Neural progenitor cell (in vitro differentiated cells): ENCODE data around the gene UCHL1. TPM values are rescaled to one million over a fixed set of nuclear protein-coding genes. Genes with fewer than 3 reads are reported as not detected.

Experiments
- DNase-seq: peaks from one replicate; pipeline ENCODE4 v3.0.0-alpha.2; 2016; ENCODE audit warnings: low spot score
- H2AFZ ChIP-seq: fragments of 200-600 bp; sonication (generic); replicated peaks from 2 replicates; pipeline ENCODE4 v1.6.1; 2016; ENCODE audit warnings: antibody characterized with exemption
- H3F3A ChIP-seq: fragments of 200-600 bp; sonication (generic); 2 replicates; pipeline ENCODE4 v1.6.1; 2016; ENCODE audit warnings: antibody characterized with exemption, low read depth
- H3K27ac ChIP-seq: fragments of 200-600 bp; sonication (generic); 2 replicates; pipeline ENCODE4 v1.5.1; 2016; ENCODE audit warnings: mild to moderate bottlenecking
- H3K27me3 ChIP-seq: fragments of 200-600 bp; sonication (generic); 2 replicates; pipeline ENCODE4 v1.6.1; 2016; ENCODE audit warnings: mild to moderate bottlenecking, moderate library complexity
- H3K36me3 ChIP-seq: fragments of 200-600 bp; sonication (generic); 2 replicates; pipeline ENCODE4 v1.5.1; 2016
- H3K4me1 ChIP-seq: fragments of 200-600 bp; sonication (generic); 2 replicates; pipeline ENCODE4 v1.6.1; 2016; ENCODE audit warnings: mixed run types
- H3K4me2 ChIP-seq: fragments of 200-600 bp; sonication (generic); 2 replicates; pipeline ENCODE4 v1.6.1; 2016
- H3K4me3 ChIP-seq: fragments of 200-600 bp; sonication (generic); 2 replicates; pipeline ENCODE4 v1.5.1; 2016
- H3K79me2 ChIP-seq: fragments of 200-600 bp; sonication (generic); 2 replicates; pipeline ENCODE4 v1.6.1; 2016; ENCODE audit warnings: low read depth
- H3K9ac ChIP-seq: fragments of 200-600 bp; sonication (generic); 2 replicates; pipeline ENCODE4 v1.6.1; 2016
- H3K9me3 ChIP-seq: fragments of 200-600 bp; sonication (generic); 2 replicates; pipeline ENCODE4 v1.5.1; 2016; ENCODE audit warnings: low read depth
- H4K20me1 ChIP-seq: fragments of 200-600 bp; sonication (generic); 2 replicates; pipeline ENCODE4 v1.6.1; 2016; ENCODE audit warnings: low read depth
- H3K27ac Mint-ChIP-seq: 3 replicates; pipeline ENCODE4 v1.8.0; 2021; ENCODE audit warnings: mixed read lengths
- H3K27me3 Mint-ChIP-seq: 2 replicates; pipeline ENCODE4 v1.8.0; 2022; ENCODE audit warnings: low read depth, mild to moderate bottlenecking, inconsistent platforms, moderate library complexity, mixed read lengths; ENCODE audit not compliant: insufficient read depth
- H3K36me3 Mint-ChIP-seq: 3 replicates; pipeline ENCODE4 v1.8.0; 2021; ENCODE audit warnings: mixed read lengths
- H3K4me1 Mint-ChIP-seq: 3 replicates; pipeline ENCODE4 v1.8.0; 2021; ENCODE audit warnings: mixed read lengths
- H3K4me3 Mint-ChIP-seq: 3 replicates; pipeline ENCODE4 v1.8.0; 2021; ENCODE audit warnings: mild to moderate bottlenecking, moderate library complexity, mixed read lengths
- H3K9me3 Mint-ChIP-seq: 3 replicates; pipeline ENCODE4 v1.8.0; 2020; ENCODE audit warnings: mixed read lengths
- EZH2 ChIP-seq: fragments of 200-600 bp; sonication (generic); IDR thresholded peaks from 2 replicates; pipeline ENCODE4 v1.6.1; 2017; ENCODE audit warnings: antibody characterized with exemption, mild to moderate bottlenecking, moderate library complexity
- EZH2phosphoT487 ChIP-seq: fragments of 200-600 bp; sonication (generic); IDR thresholded peaks from 2 replicates; pipeline ENCODE4 v1.6.1; 2017; ENCODE audit warnings: antibody characterized with exemption
- total RNA-seq: library from RNA; depleted of rRNA; stranded (reverse); fragments of >200 nt; gene quantifications from 2 replicates; pipeline ENCODE4 v1.2.3, GENCODE V29; 2015; ENCODE audit warnings: low replicate concordance
- TF ChIP-seq, protein P1 (sequence below): fragments of 200-600 bp; sonication (generic); IDR thresholded peaks from 2 replicates; pipeline ENCODE4 v1.5.1; 2017; ENCODE audit warnings: antibody characterized with exemption, mild to moderate bottlenecking

The UCHL1 gene
- total RNA-seq, 1 donor from 2014 or later, result 535 TPM

DNA sequence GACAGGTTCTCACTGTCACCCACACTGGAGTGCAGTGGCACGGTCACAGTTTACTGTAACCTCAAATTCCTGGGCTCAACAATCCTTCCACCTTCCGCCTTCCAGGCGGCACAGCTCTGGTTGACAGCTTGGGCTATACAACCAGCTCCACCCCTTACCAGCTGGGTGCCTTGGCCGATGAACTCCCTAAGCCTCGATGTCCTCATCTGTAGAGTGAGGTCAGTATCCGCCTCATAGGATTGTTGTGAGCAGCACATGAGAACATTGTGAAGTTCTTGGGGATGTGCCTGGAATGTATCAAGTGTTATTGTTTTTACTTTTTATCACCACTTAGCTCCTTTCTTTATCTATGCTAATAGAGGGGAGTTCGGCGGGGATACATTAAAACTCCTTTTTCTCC is 23.3 kb downstream of the UCHL1 start:
- Histone ChIP-seq H3K36me3 (no peaks in the 10 kb centered on the region), H3K27ac (no peak overlapping the region), H3K9ac (no peak overlapping the region), H3K79me2 (no peaks in the 10 kb centered on the region), H3K4me3 (no peak overlapping the region), H3K9me3 (no peaks in the 10 kb centered on the region), H3K4me1 (no peaks in the 10 kb centered on the region), H3K4me2 (no peak overlapping the region), H4K20me1 (no peaks in the 10 kb centered on the region), H3F3A (no peaks in the 10 kb centered on the region), H2AFZ (no peak overlapping the region), H3K27me3 (no peaks in the 10 kb centered on the region)
- Mint-ChIP-seq H3K36me3 (peaks cover 2% of the 10 kb centered on the region), H3K27ac (no peak overlapping the region), H3K4me3 (no peak overlapping the region), H3K27me3 (no peaks in the 10 kb centered on the region), H3K9me3 (peaks cover 6% of the 10 kb centered on the region), H3K4me1 (no peaks in the 10 kb centered on the region)
- no peak for DNase-seq
- TF ChIP-seq, protein P1, sequence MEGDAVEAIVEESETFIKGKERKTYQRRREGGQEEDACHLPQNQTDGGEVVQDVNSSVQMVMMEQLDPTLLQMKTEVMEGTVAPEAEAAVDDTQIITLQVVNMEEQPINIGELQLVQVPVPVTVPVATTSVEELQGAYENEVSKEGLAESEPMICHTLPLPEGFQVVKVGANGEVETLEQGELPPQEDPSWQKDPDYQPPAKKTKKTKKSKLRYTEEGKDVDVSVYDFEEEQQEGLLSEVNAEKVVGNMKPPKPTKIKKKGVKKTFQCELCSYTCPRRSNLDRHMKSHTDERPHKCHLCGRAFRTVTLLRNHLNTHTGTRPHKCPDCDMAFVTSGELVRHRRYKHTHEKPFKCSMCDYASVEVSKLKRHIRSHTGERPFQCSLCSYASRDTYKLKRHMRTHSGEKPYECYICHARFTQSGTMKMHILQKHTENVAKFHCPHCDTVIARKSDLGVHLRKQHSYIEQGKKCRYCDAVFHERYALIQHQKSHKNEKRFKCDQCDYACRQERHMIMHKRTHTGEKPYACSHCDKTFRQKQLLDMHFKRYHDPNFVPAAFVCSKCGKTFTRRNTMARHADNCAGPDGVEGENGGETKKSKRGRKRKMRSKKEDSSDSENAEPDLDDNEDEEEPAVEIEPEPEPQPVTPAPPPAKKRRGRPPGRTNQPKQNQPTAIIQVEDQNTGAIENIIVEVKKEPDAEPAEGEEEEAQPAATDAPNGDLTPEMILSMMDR, result no peak
- no peak for TF ChIP-seq EZH2phosphoT487
- no peak for TF ChIP-seq EZH2

DNA sequence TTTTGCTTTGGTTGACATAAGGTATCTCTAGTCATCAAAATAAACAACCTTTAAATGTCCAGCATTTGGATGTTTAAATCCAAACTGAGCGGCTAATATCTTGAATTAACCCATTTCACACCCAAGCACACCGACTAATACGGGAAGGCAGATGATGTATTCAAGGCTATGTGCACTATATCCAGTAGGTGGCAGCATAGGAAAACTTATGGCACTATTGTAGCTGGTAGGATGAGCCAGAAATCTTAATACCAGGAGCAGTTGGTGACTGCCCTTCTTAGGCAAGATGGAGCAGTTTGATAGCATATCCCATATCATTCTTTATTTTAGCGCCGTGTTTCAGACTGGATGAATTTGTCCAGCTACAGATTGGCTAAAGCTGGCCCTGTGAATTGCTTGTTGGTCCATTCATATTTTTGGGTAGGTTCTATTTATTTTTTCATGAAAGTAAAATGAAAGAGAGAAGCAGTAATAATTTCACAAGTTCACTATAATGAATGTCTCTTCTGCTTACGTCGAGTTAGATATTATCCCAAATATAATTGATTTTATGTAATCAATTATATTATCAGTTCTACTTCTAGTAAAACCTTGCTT is 24.4 kb downstream of the UCHL1 start:
- Histone ChIP-seq H3K4me1 (no peaks in the 10 kb centered on the region), H2AFZ (no peak overlapping the region), H4K20me1 (no peaks in the 10 kb centered on the region), H3K4me3 (no peak overlapping the region), H3K9me3 (no peaks in the 10 kb centered on the region), H3K27me3 (no peaks in the 10 kb centered on the region), H3K9ac (no peak overlapping the region), H3K4me2 (no peak overlapping the region), H3F3A (no peaks in the 10 kb centered on the region), H3K36me3 (no peaks in the 10 kb centered on the region), H3K79me2 (no peaks in the 10 kb centered on the region), H3K27ac (no peak overlapping the region)
- TF ChIP-seq EZH2, result no peak
- TF ChIP-seq, protein P1, result peak; percentile 95
- DNase-seq, result peak; percentile 87
- Mint-ChIP-seq H3K4me3 (no peak overlapping the region), H3K27ac (no peak overlapping the region), H3K4me1 (peaks cover 4% of the 10 kb centered on the region), H3K27me3 (no peaks in the 10 kb centered on the region), H3K9me3 (peaks cover 6% of the 10 kb centered on the region), H3K36me3 (peaks cover 2% of the 10 kb centered on the region)

DNA sequence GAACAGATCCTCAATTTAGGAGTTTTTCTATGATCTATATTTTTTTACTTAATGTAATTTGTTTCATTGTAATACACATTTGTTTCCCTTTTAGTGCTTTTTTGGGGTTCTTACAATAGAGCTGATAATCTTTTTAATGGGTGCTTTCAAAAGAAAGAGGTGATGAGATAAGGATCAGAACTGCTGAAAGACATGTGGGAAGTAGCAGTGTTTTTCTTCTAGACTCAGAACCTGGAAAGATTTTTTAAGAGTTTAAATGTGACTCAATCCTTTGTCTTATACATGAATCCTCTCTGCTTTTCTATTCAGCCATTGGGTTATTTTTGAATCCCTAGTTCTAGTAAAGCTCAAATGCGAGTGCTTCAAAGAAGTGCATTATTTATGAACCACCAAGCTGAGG is 25.6 kb downstream of the UCHL1 start:
- no peaks in the 10 kb centered on the region for H3F3A ChIP-seq
- H3K9me3 ChIP-seq, result no peaks in the 10 kb centered on the region
- H3K27me3 ChIP-seq, result no peaks in the 10 kb centered on the region
- H4K20me1 ChIP-seq, result no peaks in the 10 kb centered on the region
- H3K9ac ChIP-seq, result no peak overlapping the region
- TF ChIP-seq EZH2, result no peak
- TF ChIP-seq, protein P1, result no peak
- TF ChIP-seq EZH2phosphoT487, result no peak
- peaks cover 7% of the 10 kb centered on the region for H3K4me1 Mint-ChIP-seq
- no peaks in the 10 kb centered on the region for H3K79me2 ChIP-seq
- no peak overlapping the region for H3K27ac ChIP-seq
- H3K4me2 ChIP-seq, result no peak overlapping the region
- H3K4me3 Mint-ChIP-seq, result no peak overlapping the region
- no peaks in the 10 kb centered on the region for H3K27me3 Mint-ChIP-seq
- no peak overlapping the region for H3K27ac Mint-ChIP-seq
- no peaks in the 10 kb centered on the region for H3K36me3 Mint-ChIP-seq
- H3K36me3 ChIP-seq, result no peaks in the 10 kb centered on the region
- peaks cover 3% of the 10 kb centered on the region for H3K9me3 Mint-ChIP-seq
- no peak for DNase-seq
- no peaks in the 10 kb centered on the region for H3K4me1 ChIP-seq
- H2AFZ ChIP-seq, result no peak overlapping the region
- no peak overlapping the region for H3K4me3 ChIP-seq
